ENCODE results near the gene SAG.

Gene SAG

DNA sequence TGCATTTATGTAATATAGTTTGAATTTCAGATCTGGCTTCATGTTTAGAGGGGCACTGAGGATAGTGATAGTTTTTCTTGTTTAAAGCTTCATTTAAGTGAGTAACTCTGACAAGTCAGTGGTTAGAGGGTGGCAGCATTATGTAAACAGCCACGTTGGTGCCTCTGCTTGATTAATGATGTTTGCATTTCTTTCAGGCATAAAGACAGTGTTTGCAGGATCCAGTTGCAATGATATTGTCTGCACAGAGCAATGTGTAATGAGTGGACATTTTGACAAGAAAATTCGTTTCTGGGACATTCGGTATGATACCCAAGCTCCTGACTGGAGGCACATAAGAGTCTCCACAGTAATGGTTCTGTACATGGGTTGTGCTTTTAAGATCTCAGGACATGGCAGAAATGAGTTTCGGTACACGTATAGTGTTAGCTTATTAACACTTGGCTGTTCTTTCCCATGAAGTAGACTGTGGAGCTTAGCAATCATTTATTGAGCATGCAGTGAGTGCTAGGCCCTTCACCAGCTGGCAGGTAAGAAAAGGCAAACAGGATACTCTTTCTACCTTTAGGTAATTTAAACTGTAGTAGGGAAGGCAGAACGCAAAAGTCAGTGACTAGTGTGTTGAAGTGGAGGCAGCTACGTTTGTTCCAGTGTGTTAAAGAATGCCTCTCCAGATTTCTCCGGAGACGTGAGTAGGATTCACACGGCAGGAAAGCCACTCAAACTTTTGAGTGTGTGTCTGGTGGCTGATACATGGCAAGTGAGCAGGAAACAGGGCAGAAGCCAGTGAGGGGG lies 17.4 kb upstream of the SAG start:
- DNase-seq: no peak

DNA sequence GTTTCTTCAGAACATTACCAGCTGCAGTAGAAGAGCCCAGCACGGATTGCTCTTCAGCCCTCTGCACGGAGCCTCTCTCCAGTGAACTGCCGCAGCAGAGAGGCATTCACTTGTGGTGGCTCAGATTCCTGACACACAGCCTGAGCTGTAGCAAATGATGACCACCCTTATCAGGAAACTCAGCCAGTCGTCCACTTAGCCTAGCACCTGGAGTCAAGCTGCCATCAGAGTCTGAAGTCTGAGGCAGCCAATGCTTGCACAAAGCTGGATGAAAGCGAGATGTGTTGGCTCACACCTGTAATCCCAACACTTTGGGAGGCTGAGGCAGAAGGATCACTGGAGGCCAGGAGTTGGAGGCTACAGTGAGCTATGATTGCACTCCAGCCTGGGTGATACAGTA lies 11.7 kb upstream of the SAG start:
- DNase-seq: no peak

DNA sequence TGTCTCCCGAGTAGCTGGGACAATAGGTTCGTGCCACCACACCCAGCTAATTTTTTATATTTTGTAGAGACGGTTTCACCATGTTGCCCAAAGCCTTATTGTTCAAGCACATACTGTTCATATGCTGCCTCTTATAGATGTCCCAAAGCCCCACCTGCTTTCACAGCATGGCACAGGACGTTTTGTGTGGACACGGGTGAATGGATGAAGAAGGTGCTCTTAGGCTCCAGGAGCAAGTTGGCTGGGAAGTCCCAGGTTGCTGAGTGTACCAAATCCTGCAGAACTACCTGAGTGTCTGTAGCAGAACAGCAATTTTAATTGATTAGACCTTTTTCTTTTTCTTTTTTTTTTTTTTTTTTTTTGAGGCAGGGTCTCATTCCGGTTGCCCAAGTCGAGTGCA lies 10.5 kb upstream of the SAG start:
- no peak for DNase-seq

DNA sequence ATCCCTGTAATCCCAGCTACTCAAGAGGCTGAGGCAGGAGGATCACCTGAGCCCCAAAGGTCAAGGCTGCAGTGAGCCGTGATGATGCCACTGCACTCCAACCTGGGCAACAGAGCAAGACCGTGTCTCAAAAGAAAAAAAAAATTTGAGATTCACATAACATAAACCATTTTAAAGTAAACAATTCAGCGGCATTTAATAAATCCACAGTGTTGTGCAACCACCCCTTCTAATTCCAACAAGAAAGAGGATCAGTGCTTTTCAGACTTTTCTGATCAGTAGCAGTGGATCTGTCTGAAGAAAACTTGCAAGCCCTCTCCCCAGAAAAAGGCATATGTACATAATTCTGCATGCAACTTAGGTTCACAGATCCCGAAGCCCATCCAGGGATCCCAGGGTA lies 7.2 kb upstream of the SAG start:
- DNase-seq: no peak

DNA sequence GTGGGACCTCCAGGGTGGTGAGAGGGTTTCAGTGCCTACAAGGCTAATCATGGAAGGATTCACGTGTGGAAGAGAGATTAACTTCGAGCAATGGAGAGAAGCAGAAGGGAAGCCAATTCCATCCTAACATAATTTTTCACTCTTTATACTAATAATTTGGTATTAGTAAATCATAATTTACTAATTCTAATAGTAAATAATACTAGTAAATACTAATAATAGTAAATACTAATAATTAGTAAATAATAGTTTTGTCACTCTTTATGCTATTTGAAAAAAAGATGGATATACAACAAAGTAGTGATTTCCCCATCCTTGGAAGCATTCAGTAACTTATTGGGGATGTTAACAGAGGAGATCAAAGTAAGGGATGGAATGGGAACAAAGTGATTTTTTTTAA lies 6.4 kb upstream of the SAG start:
- DNase-seq: no peak

DNA sequence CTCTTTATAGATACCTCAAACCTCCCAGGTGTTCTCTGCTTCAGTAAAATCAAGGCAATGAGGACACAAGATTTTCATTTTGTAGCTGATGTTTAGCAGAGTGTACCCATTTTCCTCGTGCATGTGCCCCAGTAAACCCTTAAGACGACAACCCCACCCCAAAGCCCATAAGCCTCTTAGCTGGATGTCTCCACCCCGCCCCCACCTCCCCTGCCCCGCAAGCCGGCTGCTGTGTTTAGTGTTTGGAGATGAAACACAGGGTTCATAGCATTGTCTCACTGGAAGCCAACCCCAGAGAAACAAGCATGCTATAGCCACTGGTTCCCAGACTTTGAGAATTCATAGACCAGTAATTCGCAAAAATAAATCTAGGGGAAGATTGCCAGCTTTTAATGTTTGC lies 5.8 kb upstream of the SAG start:
- DNase-seq: no peak

DNA sequence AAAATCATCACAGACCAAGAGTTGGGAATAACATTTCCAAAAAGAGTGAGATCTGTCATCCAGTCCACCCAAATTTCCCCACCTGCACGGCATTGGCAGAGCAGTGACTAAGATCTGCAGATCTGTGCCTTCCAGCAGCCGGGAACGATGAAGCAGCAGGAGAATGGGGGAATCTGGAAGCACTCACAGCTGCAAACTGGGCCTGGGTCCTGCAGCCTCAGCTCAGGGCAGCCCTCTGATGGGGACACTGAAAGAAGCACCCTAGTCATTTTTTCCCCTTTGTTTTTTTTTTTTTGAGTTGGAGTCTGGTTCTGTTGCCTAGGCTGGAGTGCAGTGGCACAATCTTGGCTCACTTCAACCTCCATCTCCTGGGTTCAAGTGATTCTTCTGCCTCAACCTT lies 4.4 kb upstream of the SAG start:
- DNase-seq: no peak

DNA sequence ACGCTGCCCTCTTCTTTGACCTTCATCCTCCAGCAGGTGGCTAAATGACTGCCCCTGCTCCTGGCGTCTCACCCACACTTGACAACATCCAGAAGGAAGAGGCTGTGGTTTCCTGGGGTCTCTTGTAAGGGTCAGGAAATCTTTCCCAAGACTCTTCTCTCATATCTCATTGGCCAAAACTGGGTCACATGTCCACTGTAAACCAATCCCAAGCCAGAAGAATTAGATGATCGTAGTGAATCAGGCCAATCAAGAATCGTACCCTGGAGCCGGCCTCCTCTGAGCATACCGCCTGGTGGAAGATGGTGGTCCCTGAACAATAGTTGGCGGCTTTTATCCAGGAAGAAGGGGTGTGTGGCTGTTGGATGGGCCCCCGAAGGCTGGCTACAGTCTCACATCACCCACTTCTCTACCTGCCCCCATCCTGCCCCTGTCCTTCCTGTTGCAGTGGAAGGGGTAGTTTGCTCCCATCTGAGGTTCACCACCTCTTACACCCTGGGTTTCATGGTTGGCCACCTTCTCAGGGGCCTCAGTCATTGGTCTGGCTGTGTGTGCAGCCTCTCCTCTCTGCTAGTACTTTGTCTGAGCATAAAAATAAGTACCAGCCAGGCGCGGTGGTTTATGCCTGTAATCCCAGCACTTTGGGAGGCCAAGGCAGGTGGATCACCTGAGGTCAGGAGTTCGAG lies 3.8 kb downstream of the SAG start:
- DNase-seq: no peak

DNA sequence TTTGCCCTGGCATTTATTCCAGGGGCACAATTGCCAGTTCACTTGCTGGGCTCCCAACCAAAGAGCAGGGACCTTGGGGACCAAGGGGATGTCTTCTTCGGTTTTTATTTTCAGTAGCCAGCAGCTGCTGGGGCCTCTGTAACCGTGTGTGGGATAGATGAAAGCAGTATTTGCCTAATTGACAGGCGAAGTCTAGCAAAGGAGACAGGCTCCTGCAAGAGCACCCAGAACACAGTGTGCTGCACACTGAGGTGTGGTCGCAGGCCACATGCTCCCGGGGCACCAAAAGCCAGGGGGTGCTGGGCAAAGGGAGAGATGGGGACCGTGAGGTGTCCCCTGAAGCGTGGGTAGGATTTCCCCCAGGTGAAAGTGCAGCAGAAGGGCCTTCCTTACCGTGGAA lies 5.3 kb downstream of the SAG start:
- DNase-seq: no peak

DNA sequence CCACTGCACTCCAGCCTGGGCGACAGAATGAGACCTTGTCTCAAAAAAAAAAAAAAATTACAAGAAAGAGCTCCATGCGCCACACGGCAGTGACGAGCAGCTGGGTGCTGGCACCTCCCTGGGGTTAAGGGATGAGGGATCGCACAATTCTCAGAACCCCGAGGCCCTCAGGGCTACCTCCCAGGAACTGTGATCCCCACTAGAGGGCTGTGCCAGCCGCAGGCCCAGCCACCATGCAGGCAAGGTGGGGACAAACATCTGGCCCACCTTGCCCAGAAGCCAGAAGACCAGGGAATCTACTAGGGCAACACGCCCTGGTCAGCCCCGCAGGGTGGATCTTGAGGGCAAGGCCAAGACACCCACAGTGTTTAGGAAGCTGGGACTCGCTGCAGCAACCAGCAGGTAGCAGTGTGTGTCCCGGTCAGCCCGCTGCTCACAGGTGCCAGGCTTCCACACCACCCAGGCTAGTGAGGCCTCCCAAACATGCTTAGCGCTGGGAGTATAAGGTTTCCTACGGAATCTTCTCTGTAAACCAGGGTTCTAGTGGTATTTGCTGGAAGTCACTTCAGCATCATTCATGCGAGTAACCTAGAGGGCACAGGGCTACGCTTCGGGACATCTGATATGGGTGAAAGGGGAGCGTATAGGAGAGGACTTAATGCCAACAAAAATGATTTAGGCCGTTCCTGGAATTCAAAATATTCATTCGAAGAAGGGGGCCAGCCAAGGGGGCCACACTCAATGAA lies 6.7 kb downstream of the SAG start:
- DNase-seq: no peak

DNA sequence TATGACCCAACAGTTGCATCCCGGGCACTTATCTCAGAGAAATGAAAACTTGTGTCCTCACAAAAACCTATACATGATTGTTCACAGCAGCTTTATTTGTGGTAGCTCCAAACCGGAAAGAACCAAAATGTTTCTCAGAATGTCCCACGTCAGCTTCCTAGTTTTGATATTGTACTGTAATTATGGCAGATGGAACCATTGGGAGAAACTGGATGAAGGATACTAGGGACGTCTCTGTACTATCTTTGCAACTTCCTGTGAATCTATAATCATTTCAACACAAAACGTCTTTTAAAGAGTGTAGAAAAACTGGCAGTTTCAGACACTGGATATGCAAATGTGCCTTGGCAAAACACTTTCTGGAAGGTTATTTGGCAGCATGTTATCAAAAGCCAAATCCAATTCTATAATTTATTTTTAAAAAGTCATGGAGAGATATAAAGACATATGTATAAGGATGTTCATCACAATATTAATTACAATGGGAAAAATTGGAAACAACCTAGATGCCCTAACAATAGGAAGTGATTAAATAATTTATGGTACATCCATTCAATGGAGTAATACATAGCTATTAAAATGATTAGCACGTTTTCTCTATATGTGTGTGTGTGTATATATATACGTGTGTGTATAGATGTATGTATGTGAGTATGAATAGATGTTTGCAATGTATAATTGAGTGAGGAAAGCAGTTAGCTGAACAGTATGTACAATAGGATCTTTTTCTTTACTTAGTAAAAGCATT lies 9.8 kb downstream of the SAG start:
- no peak for DNase-seq

DNA sequence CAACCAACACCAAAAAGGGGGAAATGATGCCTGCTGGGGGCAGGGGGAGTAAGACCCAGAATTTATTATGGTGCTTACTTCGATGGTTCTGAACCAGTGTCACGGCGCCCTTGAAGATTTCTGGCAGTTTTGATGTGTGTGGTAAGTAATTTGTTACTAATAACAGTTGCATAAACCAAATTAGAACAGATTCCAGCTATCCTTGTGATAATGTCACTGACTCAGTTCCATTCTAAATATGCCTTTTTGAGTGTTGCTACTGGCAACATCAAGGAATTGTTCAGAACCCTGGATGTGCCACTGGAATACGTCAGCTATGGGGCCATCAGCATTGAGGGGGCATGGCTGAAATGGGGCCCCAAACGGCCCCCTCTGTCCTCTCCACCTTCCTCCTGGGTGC lies 11.6 kb downstream of the SAG start:
- no peak for DNase-seq

DNA sequence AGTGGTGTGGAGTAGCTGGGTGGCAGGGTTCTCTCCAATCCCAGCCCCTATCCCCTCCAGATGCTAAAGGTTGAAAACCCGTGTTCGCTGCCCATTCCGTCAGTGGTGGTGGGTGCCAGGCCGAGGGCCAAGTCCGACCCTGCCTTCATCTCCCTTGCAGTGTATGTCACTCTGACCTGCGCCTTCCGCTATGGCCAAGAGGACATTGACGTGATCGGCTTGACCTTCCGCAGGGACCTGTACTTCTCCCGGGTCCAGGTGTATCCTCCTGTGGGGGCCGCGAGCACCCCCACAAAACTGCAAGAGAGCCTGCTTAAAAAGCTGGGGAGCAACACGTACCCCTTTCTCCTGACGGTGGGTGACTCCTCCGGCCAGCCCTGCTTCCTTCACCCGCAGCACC lies 12.9 kb downstream of the SAG start:
- DNase-seq: no peak

DNA sequence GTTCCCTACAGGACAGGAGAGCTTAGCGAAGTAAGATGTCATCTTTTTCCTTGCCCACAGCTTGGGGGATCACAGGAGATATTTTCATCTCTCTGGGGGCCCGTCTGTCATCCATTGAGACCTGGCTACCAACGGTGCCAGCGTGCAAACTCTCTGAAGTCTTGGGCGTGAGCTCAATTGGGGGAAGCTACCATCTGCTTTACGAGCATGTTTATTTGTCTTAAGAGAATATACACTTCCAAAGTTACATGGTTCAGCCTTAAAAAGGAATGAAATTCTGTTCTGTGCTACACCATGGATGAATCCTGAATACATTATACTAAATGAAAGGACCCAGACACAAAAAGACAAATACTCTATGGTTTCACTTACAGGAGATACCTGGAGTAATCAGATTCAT lies 13.6 kb downstream of the SAG start:
- DNase-seq: no peak

DNA sequence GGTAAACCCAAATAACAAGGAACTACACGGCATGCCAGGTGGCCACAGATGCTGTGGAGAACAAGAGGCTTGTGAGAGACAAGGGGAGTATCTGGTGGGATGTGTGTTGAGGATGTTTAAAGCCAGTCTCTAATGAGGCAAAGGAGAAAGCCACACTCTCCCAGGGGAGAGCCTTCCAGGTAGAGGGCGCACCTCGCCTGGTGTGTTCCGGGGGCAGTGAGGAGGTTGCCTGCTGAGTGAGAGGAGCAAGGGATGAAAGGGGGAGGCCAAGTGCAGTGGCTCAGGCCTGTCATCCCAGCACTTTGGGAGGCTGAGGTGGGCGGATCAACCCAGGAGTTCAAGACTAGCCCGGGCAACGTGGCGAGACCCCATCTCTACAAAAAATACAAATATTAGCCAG lies 16.2 kb downstream of the SAG start:
- no peak for DNase-seq

DNA sequence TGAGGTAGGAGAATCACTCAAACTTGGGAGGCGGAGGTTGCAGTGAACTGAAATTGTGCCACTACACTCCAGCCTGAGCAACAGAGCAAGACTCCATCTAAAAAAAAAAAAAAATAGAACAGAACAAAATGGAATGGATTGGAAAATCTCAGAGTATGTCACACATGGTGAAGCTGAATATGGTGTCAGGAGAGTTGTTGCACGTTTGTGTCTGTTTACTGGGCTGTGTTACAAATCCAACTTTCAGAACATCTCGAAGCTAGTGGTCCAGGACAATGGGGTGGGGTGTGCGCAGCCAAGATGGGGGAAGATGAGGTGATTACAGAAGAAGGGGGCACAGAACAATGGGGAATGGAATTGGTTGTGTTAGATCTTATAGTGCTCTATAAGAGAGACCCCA lies 17.6 kb downstream of the SAG start:
- DNase-seq: no peak

DNA sequence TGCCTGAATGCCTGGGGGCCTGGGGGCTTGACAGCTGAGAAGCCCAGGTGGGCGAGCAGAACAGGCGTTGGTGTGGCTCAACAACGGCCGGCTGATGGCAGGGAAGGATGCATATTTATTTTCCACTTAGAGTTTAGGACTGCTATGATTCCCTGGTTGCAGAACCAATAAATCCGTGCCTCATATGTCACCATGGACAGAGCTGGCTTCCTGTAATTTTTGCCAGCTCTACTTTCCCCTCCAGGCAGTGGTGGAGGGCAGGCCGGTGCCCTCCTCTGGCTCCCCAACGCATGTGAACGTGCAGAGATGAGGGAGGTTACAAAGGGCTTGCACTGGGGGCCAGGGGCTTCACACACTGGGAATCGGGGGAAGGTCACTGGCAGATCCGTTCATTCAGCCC lies 18.2 kb downstream of the SAG start:
- DNase-seq: no peak

DNA sequence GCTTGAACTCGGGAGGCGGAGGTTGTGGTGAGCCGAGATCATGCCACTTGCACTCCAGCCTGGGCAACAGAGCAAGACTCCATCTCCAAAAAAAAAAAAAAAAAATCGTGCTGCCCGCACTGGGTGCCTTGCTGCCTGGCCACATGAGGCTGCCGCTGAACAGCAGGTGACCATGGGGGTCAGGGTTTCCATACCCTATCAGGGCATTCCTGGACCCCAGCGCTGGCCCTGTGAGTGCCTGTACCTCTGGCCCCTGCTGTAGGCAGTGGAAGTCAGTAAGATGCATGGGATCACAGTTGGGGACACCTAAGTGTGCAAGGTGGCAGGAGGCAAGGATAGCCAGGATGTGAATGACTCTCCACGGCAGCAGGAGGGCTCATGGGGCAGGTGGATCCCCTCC lies 18.9 kb downstream of the SAG start:
- no peak for DNase-seq

DNA sequence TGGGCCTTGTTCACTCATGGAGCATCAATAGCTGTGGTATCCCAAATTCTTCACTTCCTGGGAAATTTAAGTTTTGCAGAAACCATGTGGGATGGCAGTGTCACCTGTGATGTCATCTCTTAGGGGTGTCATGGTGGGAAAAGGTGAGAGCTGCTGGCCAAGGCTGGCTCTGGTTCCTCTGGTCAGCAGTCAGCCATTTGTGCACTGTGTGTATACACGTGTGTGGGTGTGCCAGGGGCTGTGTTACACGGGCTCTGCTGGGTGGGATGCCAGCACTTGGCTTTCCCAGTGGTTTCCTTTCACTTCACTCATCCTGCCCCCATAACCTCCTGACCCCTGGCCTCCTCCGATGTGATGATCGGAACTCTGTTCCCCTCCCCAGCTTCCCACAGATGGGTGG lies 21.3 kb downstream of the SAG start:
- no peak for DNase-seq

DNA sequence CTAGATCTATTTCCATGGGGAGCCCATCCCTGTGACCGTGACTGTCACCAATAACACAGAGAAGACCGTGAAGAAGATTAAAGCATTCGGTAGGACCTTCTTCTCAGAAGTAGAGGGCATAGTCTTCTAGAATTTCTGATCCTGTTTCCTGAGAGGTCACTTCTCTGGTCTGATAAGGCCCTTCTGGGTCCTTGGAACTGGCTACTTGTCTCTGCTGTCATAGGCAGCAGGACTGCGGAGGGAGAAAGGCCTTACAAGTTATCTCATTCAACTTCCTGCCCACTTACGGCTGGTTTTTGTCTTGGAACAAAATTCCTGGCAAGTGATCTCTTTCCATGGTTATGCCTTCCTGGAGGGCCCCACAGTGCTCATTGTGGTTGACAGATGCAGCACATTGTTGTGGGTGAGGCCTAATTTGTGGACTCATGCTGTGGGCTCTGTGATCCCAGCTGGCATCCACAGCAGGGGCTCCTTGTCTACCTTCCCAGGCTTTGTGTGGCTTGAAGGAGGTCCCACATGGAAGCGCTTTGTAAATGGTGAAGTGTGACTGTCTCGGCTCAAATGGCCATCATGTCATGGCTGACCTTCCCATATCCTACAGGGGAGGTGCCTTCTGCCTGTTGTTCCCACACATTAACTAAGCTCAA lies 22.0 kb downstream of the SAG start:
- DNase-seq: no peak

DNA sequence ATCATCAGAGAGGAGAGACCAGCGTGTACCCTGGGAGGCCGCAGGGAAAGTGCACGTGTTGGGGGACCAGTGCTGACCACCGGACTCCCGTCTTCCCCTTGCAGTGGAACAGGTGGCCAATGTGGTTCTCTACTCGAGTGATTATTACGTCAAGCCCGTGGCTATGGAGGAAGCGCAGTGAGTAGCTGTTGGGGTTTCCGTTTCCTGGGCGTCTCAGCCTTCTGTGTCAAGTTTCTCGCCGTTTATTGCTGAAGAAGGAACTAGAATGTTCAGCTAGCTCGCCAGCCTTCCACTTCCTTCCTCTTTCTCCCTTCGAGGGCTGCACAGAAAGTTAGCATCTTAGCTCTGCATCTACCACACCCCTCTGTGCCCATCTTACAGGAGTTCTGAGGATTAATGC lies 23.9 kb downstream of the SAG start:
- peak; percentile 62 for DNase-seq

DNA sequence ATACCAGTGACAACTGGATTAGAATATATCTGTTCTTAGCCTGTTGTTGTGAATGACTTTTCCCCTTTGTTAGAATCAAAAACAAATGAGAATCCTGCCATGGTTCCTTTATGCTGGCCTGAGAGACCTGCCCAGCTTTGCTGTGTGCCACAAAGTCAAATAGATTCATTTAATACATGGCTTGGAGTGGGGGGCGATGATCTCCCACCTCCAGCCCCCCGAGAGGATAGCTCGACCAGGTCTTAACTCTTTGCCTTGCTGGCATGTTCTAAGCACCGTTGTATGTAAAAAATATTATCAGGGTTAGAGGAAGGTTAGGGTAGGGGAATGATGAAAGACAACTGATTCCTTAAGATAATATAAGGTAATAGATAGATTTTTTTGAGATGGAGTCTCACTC lies 24.5 kb downstream of the SAG start:
- DNase-seq: no peak

DNA sequence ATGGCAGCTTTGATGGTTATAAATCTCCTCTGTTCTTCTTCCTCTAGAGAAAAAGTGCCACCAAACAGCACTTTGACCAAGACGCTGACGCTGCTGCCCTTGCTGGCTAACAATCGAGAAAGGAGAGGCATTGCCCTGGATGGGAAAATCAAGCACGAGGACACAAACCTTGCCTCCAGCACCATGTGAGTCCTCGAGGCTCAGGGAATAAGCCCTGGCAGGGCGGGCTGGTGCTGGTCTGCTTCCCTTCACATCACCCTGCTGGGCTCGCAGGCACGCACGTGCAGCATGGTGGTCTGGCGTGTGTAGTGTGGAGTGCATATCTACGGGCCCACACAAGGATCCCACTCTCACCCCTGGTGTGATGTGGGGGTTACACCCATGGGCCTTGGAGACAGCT lies 27.3 kb downstream of the SAG start:
- DNase-seq: no peak
